HepG2 (cell line): Measurements from ENCODE around the gene FKBP10.
A peak's percentile ranks its signal among the peaks of the same experiment; 100 is the strongest.

Source experiments
- CTCF ChIP-seq: sonication (generic); formaldehyde crosslinking; IDR thresholded peaks from 2 replicates; pipeline ENCODE4 v1.5.0; 2020; ENCODE audit warnings: mild to moderate bottlenecking, missing genetic modification reagents, moderate library complexity
- E2F1 ChIP-seq: sonication (generic); formaldehyde crosslinking; IDR thresholded peaks from 2 replicates; pipeline ENCODE4 v1.5.0; 2020; ENCODE audit warnings: missing genetic modification reagents
- GMEB1 ChIP-seq: sonication (generic); formaldehyde crosslinking; IDR thresholded peaks from 2 replicates; pipeline ENCODE4 v1.5.1; 2020; ENCODE audit warnings: missing genetic modification reagents, mild to moderate bottlenecking, borderline replicate concordance
- HNF4A ChIP-seq: sonication (generic); formaldehyde crosslinking; IDR thresholded peaks from 2 replicates; pipeline ENCODE4 v1.4.0; 2020; ENCODE audit warnings: missing genetic modification reagents
- MAFK ChIP-seq, 2 experiments: IDR thresholded peaks in 1 of 2; conservative IDR thresholded peaks in 1 of 2; 2 replicates each; pipeline ENCODE4 v1.6.1; 2011; ENCODE audit warnings: improper control_type of control experiment in 2 of 2, low read length in 2 of 2
- NBN ChIP-seq: fragments of 450-650 bp; conservative IDR thresholded peaks from 2 replicates; pipeline ENCODE4 v1.6.1; 2017
- POLR2A ChIP-seq, 2 experiments: IDR thresholded peaks; 2 replicates each; pipeline ENCODE4 v1.6.1; 2011; ENCODE audit warnings: low read depth in 2 of 2, low read length in 2 of 2, mild to moderate bottlenecking in 1 of 2, moderate library complexity in 1 of 2; ENCODE audit not compliant: insufficient read depth in 1 of 2
- POLR2AphosphoS5 ChIP-seq: IDR thresholded peaks from 2 replicates; pipeline ENCODE4 v1.6.1; 2012; ENCODE audit warnings: low read depth, low read length
- ZNF460 ChIP-seq: sonication (generic); formaldehyde crosslinking; IDR thresholded peaks from 2 replicates; pipeline ENCODE4 v1.5.1; 2020; ENCODE audit warnings: missing genetic modification reagents, mild to moderate bottlenecking, borderline replicate concordance
- ZNF788 ChIP-seq: sonication (generic); formaldehyde crosslinking; IDR thresholded peaks from 2 replicates; pipeline ENCODE4 v1.5.0; 2020; ENCODE audit warnings: mild to moderate bottlenecking, missing genetic modification reagents, borderline replicate concordance

GRCh38 chr17:41800601-41801373 lies 12.0 kb upstream of the FKBP10 start:
- TF ChIP-seq CTCF: no peak
- TF ChIP-seq MAFK (conservative IDR thresholded peaks at IDR 0.05 in 1 of 2, IDR thresholded peaks at IDR 0.05 in 1 of 2; ENCODE audit: low read length in 2 of 2): no peak
- no peak for TF ChIP-seq GMEB1 (CRISPR knock-in tag)
- peak; percentile 17; the same call in 1 of the 2 replicates for TF ChIP-seq POLR2AphosphoS5
- TF ChIP-seq ZNF460 (CRISPR knock-in tag): no peak
- no peak for TF ChIP-seq E2F1
- TF ChIP-seq ZNF788 (CRISPR knock-in tag): no peak
- TF ChIP-seq HNF4A: peak; percentile 83
- no peak; a peak in 2 of 4 replicates for TF ChIP-seq POLR2A (IDR thresholded peaks at IDR 0.05; ENCODE audit: insufficient read depth in 1 of 2, low read depth in 2 of 2, low read length in 2 of 2)
- TF ChIP-seq NBN: no peak
